Right cardiac atrium (tissue), 5 donors: ENCODE results near the gene TUBB8B. TPM values are rescaled to one million over a fixed set of nuclear protein-coding genes. Genes with fewer than 3 reads are reported as not detected.
"Not testable (repeated sequence)": the region's sequence is repeated elsewhere in the genome, so short reads cannot be mapped to it uniquely, and the experiment has no call there.

ENCODE experiments used
- ATAC-seq, 2 donors: fragments of 200-7000 bp; cut with Tn5 transposase; one replicate each; pipeline versions ENCODE4 v1.8.0 to v1.9.1; 2020; ENCODE audit warnings: moderate library complexity in 2 of 2, mild to moderate bottlenecking in 1 of 2
- DNase-seq, 3 donors: peaks; one replicate each; pipeline ENCODE4 v3.0.0-alpha.2; 2020
- H3K27ac ChIP-seq: one replicate; pipeline ENCODE4 v1.5.1; 2013; ENCODE audit warnings: mild to moderate bottlenecking, low read length, control low read depth, moderate library complexity
- H3K27me3 ChIP-seq: one replicate; pipeline ENCODE4 v1.6.1; 2013; ENCODE audit not compliant: control insufficient read depth, insufficient read depth
- H3K4me1 ChIP-seq: one replicate; pipeline ENCODE4 v1.6.1; 2013; ENCODE audit warnings: low read length; ENCODE audit not compliant: control insufficient read depth, insufficient read depth
- H3K4me3 ChIP-seq: one replicate; pipeline ENCODE4 v1.5.1; 2013; ENCODE audit warnings: low read length, control low read depth
- H3K9me3 ChIP-seq: one replicate; pipeline ENCODE4 v1.6.1; 2013; ENCODE audit warnings: low read length; ENCODE audit not compliant: control insufficient read depth
- WGBS: extraction: QIAGEN DNeasy Blood & Tissue Kit; methylation state at CpG from one replicate; pipeline ENCODE4 v1.1.7; 2013; 5-methylcytosine and 5-hydroxymethylcytosine counted together
- intact Hi-C, 4 donors: fragments of 100-400 bp; cut with DNase I; formaldehyde crosslinking; loops; one replicate each; pipeline versions ENCODE4 v1.11.0 to v1.14.0; 2022 to 2023
- polyA plus RNA-seq: library from polyadenylated mRNA; stranded (reverse); fragments of 200-250 nt; gene quantifications from one replicate; pipeline ENCODE4 v1.2.3, GENCODE V29; 2013
- total RNA-seq, 4 donors: library from RNA; stranded (reverse); fragmentation: NEBNext Ultra II Directional; extraction: Animal tissue kit (Norgen Biotek cat#: 25700); gene quantifications; one replicate each; pipeline ENCODE4 v1.2.1, GENCODE V29; 2021
- donor health status: healthy with polysubstance abuse.
- donor health status: DM: no; HTN: yes; CAD: no.
- donor health status: DM: no; HTN: no; CAD: no.
- donor health status: DM: no; HTN: yes; CAD: no; lungs with severe emphysema.
- donor health status: DM: yes; HTN: yes; CAD: no.

TUBB8B gene
- total and polyA plus RNA-seq, 5 donors, result not detected

DNA sequence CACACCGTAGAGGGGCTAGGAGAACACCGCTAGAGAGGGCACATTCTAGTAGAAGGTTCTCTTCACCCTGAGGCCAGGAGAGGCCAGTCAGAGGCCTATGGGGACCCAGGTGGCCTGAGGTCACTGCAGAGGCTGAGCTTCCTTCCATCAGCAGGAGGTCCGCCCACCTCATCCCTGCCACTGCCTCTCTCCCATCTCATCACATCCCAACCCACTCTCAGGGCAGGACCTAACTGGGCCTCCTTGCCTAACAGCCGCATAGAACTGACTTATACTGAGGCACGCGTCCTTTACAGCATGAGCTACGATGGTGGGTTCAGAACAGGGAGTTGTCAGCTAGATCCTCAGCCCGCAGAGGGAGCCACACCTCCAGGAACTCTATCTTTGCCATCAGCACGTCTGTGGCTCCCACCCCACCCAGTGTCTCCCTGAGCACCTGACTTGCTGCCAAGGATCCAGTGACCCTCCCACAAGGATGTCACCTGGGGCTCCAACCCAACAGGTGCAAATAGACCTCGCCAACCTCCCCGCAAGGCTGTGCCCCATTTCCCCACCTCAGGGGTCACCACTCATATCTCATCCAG, 33.3 kb upstream of the TUBB8B start:
- intact Hi-C loops, ATAC-seq: not testable (repeated sequence)

DNA sequence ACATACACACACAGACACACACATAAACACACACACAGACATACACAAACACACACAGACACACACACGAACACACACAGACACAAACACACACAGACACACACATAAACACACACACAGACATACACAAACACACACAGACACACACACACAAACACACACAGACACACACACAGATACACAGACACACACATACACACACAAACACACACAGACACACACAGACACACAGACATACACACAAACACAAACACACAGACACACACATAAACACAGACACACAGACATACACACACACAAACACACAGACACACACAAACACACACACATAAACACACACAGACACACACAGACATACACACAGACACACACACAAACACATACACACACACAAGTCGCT, 31.5 kb upstream of the TUBB8B start:
- DNase-seq, H3K4me3 ChIP-seq, H3K27ac ChIP-seq, ATAC-seq, H3K27me3 ChIP-seq, H3K9me3 ChIP-seq, intact Hi-C loops, H3K4me1 ChIP-seq: not testable (repeated sequence)
- 70% methylated on average over 2 of the region's 2 CpGs for WGBS

More for the DNA sequence above, 33.3 kb upstream of the TUBB8B start:
- peak in 1 of 3 donors; percentile 10 for DNase-seq
- H3K9me3 ChIP-seq, H3K4me3 ChIP-seq, H3K27ac ChIP-seq, H3K27me3 ChIP-seq, H3K4me1 ChIP-seq: not testable (repeated sequence)
- WGBS, result 76% methylated on average over 11 of the region's 11 CpGs

DNA sequence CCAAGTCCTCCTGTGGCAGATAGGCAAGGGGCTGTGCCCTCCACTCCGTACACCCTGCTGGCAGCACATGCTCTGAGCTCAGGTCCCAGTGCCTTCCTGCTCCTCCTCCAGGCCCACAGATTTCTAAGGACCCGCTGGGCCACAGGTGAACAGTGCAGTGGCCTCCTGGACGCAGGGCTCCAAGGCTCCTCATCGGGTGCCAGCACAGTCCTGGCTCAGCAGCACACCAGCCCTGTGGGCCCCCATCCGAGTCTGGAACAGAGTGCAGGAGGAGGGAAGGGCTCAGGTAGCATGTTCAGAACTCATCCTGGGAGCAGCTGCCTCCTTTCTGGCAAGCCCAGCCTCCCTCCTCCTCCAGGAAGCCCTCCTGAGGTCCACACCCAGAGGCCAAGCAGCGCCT, 30.8 kb upstream of the TUBB8B start:
- H3K4me3 ChIP-seq, H3K27me3 ChIP-seq, H3K9me3 ChIP-seq, H3K4me1 ChIP-seq, ATAC-seq, intact Hi-C loops, H3K27ac ChIP-seq: not testable (repeated sequence)
- DNase-seq, result peak in 1 of 3 donors; percentile 7
- WGBS, result 74% methylated on average over 5 of the region's 6 CpGs

DNA sequence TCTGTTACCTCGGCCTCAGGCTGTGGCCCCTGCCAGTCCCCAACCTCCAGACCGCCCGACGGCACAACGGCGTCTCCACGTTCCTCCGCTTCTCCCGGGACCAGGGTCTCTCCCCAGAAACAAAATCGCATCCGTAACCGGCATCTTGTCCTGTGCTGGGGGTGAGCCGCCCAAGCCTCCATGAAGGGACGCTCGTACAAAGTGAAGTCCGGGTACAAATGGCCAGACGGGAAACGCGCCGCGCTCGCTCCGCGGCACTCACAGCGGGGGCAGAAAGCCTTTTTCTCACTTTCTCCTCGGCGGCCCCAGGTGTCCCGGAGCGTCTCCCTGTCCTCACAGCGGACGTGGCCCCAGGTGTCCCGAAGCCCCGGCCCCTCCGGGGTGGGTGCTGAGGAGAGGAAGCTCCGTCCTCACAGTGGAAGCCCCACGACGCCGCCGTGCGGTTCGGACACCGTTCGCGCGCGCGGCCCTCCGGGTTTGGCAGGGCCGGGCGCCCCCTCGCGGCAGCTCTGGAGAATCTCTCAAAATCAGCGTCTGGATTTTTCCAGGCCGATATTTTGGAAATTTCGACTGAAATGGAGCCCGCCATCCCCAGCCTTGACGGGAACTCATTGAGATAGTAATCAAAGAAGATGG, 26.2 kb upstream of the TUBB8B start:
- DNase-seq (peak in 1 of 3 donors; percentile 17), ATAC-seq (peak in 1 of 2 donors; percentile 22)
- WGBS, result 60% methylated on average over 57 of the region's 57 CpGs
- H3K9me3 ChIP-seq, H3K4me3 ChIP-seq, H3K4me1 ChIP-seq, H3K27ac ChIP-seq, intact Hi-C loops, H3K27me3 ChIP-seq: not testable (repeated sequence)

DNA sequence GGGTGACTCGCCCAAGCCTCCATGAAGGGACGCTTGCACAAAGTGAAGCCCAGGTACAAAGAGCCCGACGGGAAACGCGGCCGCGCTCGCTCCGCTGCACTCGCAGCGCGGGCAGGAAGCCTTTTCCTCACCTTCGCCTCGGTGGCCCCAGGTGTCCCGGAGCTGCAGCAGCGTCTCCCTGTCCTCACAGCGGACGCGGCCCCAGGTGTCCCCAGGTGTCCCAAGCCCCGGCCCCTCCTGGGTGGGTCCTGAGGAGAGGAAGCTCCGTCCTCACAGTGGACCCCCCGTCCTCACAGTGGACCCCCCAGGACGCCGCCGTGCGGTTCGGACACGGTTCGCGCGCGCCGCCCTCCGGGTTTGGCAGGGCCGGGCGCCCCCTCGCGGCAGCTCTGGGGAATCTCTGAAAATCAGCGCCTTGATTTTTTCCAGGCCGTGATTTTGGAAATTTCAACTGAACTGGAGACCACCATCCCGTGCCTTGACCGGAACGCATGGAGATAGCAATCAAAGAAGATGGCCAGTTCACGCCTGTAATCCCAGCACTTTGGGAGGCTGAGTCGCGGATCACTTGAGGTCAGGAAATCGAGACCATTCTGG, 23.9 kb upstream of the TUBB8B start:
- H3K4me3 ChIP-seq, H3K4me1 ChIP-seq, H3K27me3 ChIP-seq, H3K27ac ChIP-seq, intact Hi-C loops, H3K9me3 ChIP-seq: not testable (repeated sequence)
- WGBS, result 44% methylated on average over 43 of the region's 48 CpGs
- ATAC-seq (peak in 1 of 2 donors; percentile 48), DNase-seq (peak in 1 of 3 donors; percentile 29)

- DNase-seq, H3K4me3 ChIP-seq, H3K27me3 ChIP-seq, intact Hi-C loops, H3K9me3 ChIP-seq, H3K27ac ChIP-seq, ATAC-seq, H3K4me1 ChIP-seq: not testable (repeated sequence)
- WGBS, result 64% methylated on average over 9 of the region's 9 CpGs
Observed at GRCh38 chr18:67701-68100, 18.3 kb upstream of the TUBB8B start.

DNA sequence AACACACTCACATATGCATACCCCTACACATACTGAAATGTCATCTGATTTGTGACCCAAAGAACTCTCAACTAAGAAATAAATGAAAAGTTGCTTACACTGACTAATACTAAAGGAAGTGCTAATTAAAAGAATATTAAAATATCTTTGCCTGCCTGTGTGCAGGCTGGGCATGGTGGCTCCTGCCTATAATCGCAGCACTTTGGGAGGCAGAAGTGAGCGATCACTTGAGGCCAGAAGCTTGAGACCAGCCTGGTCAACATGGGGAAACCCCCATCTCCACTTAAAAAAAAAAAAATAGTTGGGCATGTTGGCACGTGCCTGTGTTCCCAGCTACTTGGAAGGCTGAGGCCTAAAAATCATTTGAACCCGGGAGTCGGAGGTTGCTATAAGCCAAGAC, 14.9 kb upstream of the TUBB8B start:
- ATAC-seq, H3K27me3 ChIP-seq, H3K9me3 ChIP-seq, DNase-seq, intact Hi-C loops, H3K4me1 ChIP-seq, H3K27ac ChIP-seq, H3K4me3 ChIP-seq: not testable (repeated sequence)
- 86% methylated on average over 5 of the region's 5 CpGs for WGBS

- DNase-seq, H3K4me1 ChIP-seq, ATAC-seq, H3K9me3 ChIP-seq, intact Hi-C loops, H3K4me3 ChIP-seq, H3K27me3 ChIP-seq: not testable (repeated sequence)
- H3K27ac ChIP-seq, result peak overlapping the region; percentile 11
- WGBS, result 93% methylated on average over 2 of the region's 2 CpGs
Observed at GRCh38 chr18:63656-64055, 14.2 kb upstream of the TUBB8B start.

- DNase-seq, H3K4me1 ChIP-seq, H3K27ac ChIP-seq, ATAC-seq, H3K4me3 ChIP-seq, H3K9me3 ChIP-seq, H3K27me3 ChIP-seq, intact Hi-C loops: not testable (repeated sequence)
- WGBS, result 71% methylated on average over 1 of the region's 1 CpG
Observed at GRCh38 chr18:54388-54787, 5.0 kb upstream of the TUBB8B start.

- H3K9me3 ChIP-seq, H3K4me1 ChIP-seq, H3K27ac ChIP-seq, H3K4me3 ChIP-seq, ATAC-seq, intact Hi-C loops, H3K27me3 ChIP-seq: not testable (repeated sequence)
- 93% methylated on average over 25 of the region's 25 CpGs for WGBS
- DNase-seq, result peak in 1 of 3 donors; percentile 44
Observed at GRCh38 chr18:48696-49095, 719 bp downstream of the TUBB8B start.

GRCh38 chr18:13177-13576, 36.2 kb downstream of the TUBB8B start:
- ATAC-seq, result peak; percentile 38 to 73
- H3K4me1 ChIP-seq, H3K9me3 ChIP-seq, H3K27ac ChIP-seq, intact Hi-C loops, H3K4me3 ChIP-seq, DNase-seq, H3K27me3 ChIP-seq: not testable (repeated sequence)
- no CpG with 5 or more reads among the region's 6 CpGs for WGBS
